SK-N-SH (cell line): ENCODE results near the gene NUAK1. TPM values are rescaled to one million over a fixed set of nuclear protein-coding genes. Genes with fewer than 3 reads are reported as not detected.

ENCODE experiments used
- CTCF ChIA-PET: fragments of 300-600, 350-600 bp; formaldehyde crosslinking; extraction: SDS; loops from one replicate; lab custom pipeline; 2021; lab: Yijun Ruan, JAX
- POLR2A ChIA-PET: fragments of 350-600 bp; sonication (Branson Sonifier 250); formaldehyde crosslinking; extraction: SDS; loops from one replicate; lab custom pipeline; 2020; ENCODE audit warnings: antibody characterized with exemption, inconsistent platforms; lab: Yijun Ruan, JAX
- DNase-seq: peaks from one replicate; pipeline ENCODE4 v3.0.0; 2012
- H2AFZ ChIP-seq: fragments of 200-600 bp; sonication (generic); 2 replicates; pipeline ENCODE4 v1.8.1; 2016; ENCODE audit warnings: antibody characterized with exemption, mild to moderate bottlenecking, low read depth
- H3F3A ChIP-seq: fragments of 200-600 bp; sonication (generic); replicated peaks from 2 replicates; pipeline ENCODE3; 2016; ENCODE audit warnings: antibody characterized with exemption, mild to moderate bottlenecking; ENCODE audit not compliant: insufficient read depth
- H3K27ac ChIP-seq, 2 experiments: fragments of 200-500 bp in 1 of 2; fragments of 200-600 bp in 1 of 2; sonication (Bioruptor generic) in 1 of 2; sonication (generic), shearing (Covaris generic) in 1 of 2; 2 replicates each; pipeline versions ENCODE4 v1.5.1 to v1.6.1; 2014 to 2016; ENCODE audit warnings: low read depth in 2 of 2, inconsistent platforms in 1 of 2, low read length in 1 of 2, mild to moderate bottlenecking in 1 of 2, mixed read lengths in 1 of 2
- H3K27me3 ChIP-seq: fragments of 200-600 bp; sonication (generic), shearing (Covaris generic); 2 replicates; pipeline ENCODE4 v1.6.1; 2016; ENCODE audit warnings: mixed run types; ENCODE audit not compliant: insufficient read depth
- H3K36me3 ChIP-seq, 2 experiments: fragments of 200-500 bp in 1 of 2; fragments of 200-600 bp in 1 of 2; sonication (Bioruptor generic) in 1 of 2; sonication (generic) in 1 of 2; replicated peaks in 1 of 2; 2 replicates each; pipeline versions ENCODE3 to v1.5.1; 2014 to 2016; ENCODE audit warnings: low read length in 1 of 2, mild to moderate bottlenecking in 1 of 2; ENCODE audit not compliant: insufficient read depth in 2 of 2, control insufficient read depth in 1 of 2
- H3K4me1 ChIP-seq, 2 experiments: fragments of 200-500 bp in 1 of 2; fragments of 200-600 bp in 1 of 2; sonication (Bioruptor generic) in 1 of 2; sonication (generic), shearing (Covaris generic) in 1 of 2; 2 replicates each; pipeline versions ENCODE4 v1.5.1 to v1.6.1; 2014 to 2016; ENCODE audit warnings: low read depth in 1 of 2, low read length in 1 of 2, mixed run types in 1 of 2; ENCODE audit not compliant: insufficient read depth in 2 of 2, control insufficient read depth in 1 of 2
- H3K4me2 ChIP-seq: fragments of 200-600 bp; sonication (generic), shearing (Covaris generic); 2 replicates; pipeline ENCODE4 v1.6.1; 2017; ENCODE audit warnings: mixed run types
- H3K4me3 ChIP-seq, 2 experiments: fragments of 200-500 bp in 1 of 2; fragments of 200-600 bp in 1 of 2; sonication (Bioruptor generic) in 1 of 2; sonication (generic), shearing (Covaris generic) in 1 of 2; 2 replicates each; pipeline versions ENCODE4 v1.5.1 to v1.8.1; 2014 to 2016; ENCODE audit warnings: low read depth in 2 of 2, inconsistent platforms in 1 of 2, low read length in 1 of 2, mild to moderate bottlenecking in 1 of 2, mixed read lengths in 1 of 2, moderate library complexity in 1 of 2
- H3K79me2 ChIP-seq: fragments of 200-600 bp; sonication (generic); 2 replicates; pipeline ENCODE4 v1.8.1; 2017; ENCODE audit warnings: mild to moderate bottlenecking; ENCODE audit not compliant: insufficient read depth
- H3K9ac ChIP-seq: fragments of 200-600 bp; sonication (generic); 2 replicates; pipeline ENCODE4 v1.6.1; 2017; ENCODE audit warnings: mixed run types
- H3K9me2 ChIP-seq: fragments of 200-600 bp; sonication (generic); 2 replicates; pipeline ENCODE4 v1.6.1; 2017; ENCODE audit warnings: mixed run types
- H3K9me3 ChIP-seq: fragments of 200-600 bp; sonication (generic); 2 replicates; pipeline ENCODE4 v1.6.1; 2017; ENCODE audit warnings: mixed run types, mild to moderate bottlenecking, moderate library complexity
- H4K20me1 ChIP-seq: fragments of 200-600 bp; sonication (generic); 2 replicates; pipeline ENCODE4 v1.6.1; 2017; ENCODE audit warnings: mild to moderate bottlenecking, mixed run types; ENCODE audit not compliant: insufficient read depth
- CHD2 ChIP-seq: fragments of 150-350 bp; IDR thresholded peaks from 2 replicates; pipeline ENCODE4 v1.6.1; 2018; ENCODE audit warnings: low read length; ENCODE audit not compliant: partially characterized antibody
- ELF1 ChIP-seq: IDR thresholded peaks from 2 replicates; pipeline ENCODE4 v1.4.0; 2012
- EZH2phosphoT487 ChIP-seq: fragments of 200-600 bp; sonication (generic); IDR thresholded peaks from 2 replicates; pipeline ENCODE4 v1.6.1; 2017; ENCODE audit warnings: low read depth, mixed run types, mild to moderate bottlenecking, antibody characterized with exemption, moderate library complexity, borderline replicate concordance
- FOXM1 ChIP-seq: IDR thresholded peaks from 2 replicates; pipeline ENCODE4 v1.4.0; 2012; ENCODE audit warnings: low read depth, mild to moderate bottlenecking
- JUND ChIP-seq: IDR thresholded peaks from 2 replicates; pipeline ENCODE4 v1.4.0; 2012
- MEF2A ChIP-seq: IDR thresholded peaks from 2 replicates; pipeline ENCODE4 v1.4.0; 2012; ENCODE audit warnings: low read depth, borderline replicate concordance
- MXI1 ChIP-seq: IDR thresholded peaks from 2 replicates; pipeline ENCODE4 v1.6.1; 2012; ENCODE audit warnings: mild to moderate bottlenecking, low read depth, low read length, improper control_type of control experiment
- NFIC ChIP-seq: IDR thresholded peaks from 2 replicates; pipeline ENCODE4 v1.4.0; 2012; ENCODE audit warnings: borderline replicate concordance
- RCOR1 ChIP-seq: fragments of 150-350 bp; IDR thresholded peaks from 2 replicates; pipeline ENCODE4 v1.6.1; 2017; ENCODE audit warnings: antibody characterized with exemption, low read length
- RFX5 ChIP-seq: IDR thresholded peaks from 2 replicates; pipeline ENCODE4 v1.6.1; 2012; ENCODE audit warnings: mild to moderate bottlenecking, improper control_type of control experiment, low read length
- SIN3A ChIP-seq: IDR thresholded peaks from 2 replicates; pipeline ENCODE4 v1.6.1; 2012; ENCODE audit warnings: low read depth, mild to moderate bottlenecking, low read length, moderate library complexity, borderline replicate concordance
- SMC3 ChIP-seq: IDR thresholded peaks from 2 replicates; pipeline ENCODE4 v1.6.1; 2012; ENCODE audit warnings: low read depth, low read length, improper control_type of control experiment
- TAF1 ChIP-seq: IDR thresholded peaks from 2 replicates; pipeline ENCODE4 v1.6.1; 2012; ENCODE audit warnings: low read depth, mild to moderate bottlenecking, low read length, moderate library complexity, borderline replicate concordance
- TCF12 ChIP-seq: IDR thresholded peaks from 2 replicates; pipeline ENCODE4 v1.4.0; 2012
- WGBS: methylation state at CpG from one replicate; pipeline ENCODE4 v1.1.6; 2017; ENCODE audit warnings: low lambda C conversion rate; 5-methylcytosine and 5-hydroxymethylcytosine counted together
- polyA plus RNA-seq, 3 experiments: library from polyadenylated mRNA; depleted of rRNA; stranded (reverse); fragments of >200 nt; gene quantifications; 2 replicates each; pipeline ENCODE4 v1.2.3, GENCODE V29; 2012
- TF ChIP-seq, protein P1 (sequence below): fragments of 150-350 bp; IDR thresholded peaks from 2 replicates; pipeline ENCODE4 v1.6.1; 2016; ENCODE audit warnings: mild to moderate bottlenecking, low read depth, low read length
- TF ChIP-seq, protein P2 (sequence below): IDR thresholded peaks from 2 replicates; pipeline ENCODE4 v1.4.0; 2012; ENCODE audit warnings: low read depth
- TF ChIP-seq, protein P3 (sequence below): IDR thresholded peaks from 2 replicates; pipeline ENCODE4 v1.4.0; 2012; ENCODE audit warnings: low read depth, borderline replicate concordance
- TF ChIP-seq, protein P4 (sequence below): IDR thresholded peaks from 2 replicates; pipeline ENCODE4; 2012
- TF ChIP-seq, protein P5 (sequence below): fragments of 150-350 bp; IDR thresholded peaks from 2 replicates; pipeline ENCODE4 v1.6.1; 2017; ENCODE audit warnings: antibody characterized with exemption, low read length, low read depth, borderline replicate concordance
- TF ChIP-seq, protein P6 (sequence below): fragments of 200-600 bp; sonication (generic); IDR thresholded peaks from 2 replicates; pipeline ENCODE4 v1.6.1; 2017; ENCODE audit warnings: antibody characterized with exemption, mild to moderate bottlenecking, moderate library complexity

NUAK1 gene
- polyA plus RNA-seq, 1 of the 3 experiments (the other 2 are of a cell fraction): 8.1 TPM

DNA sequence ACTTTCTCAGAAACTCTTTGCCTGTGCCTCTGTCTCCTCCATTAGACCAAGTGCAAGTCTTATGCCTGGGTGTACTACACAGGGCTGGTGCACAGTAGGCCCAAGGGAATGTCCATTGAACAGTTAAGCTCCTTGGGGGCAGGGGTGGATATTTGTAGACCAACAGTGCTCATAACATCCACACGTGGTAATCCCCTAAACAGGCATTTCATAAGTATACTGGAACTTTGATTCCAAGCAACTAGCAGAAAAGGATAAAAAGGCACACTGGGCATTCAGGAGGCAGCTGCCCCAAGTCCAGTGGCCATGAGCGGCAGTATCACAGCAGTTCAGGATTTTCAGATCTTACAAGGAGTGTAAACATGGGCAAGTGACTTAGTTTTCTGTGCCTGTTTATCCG, 16.8 kb downstream of the NUAK1 start (continued):
- TF ChIP-seq, protein P1, sequence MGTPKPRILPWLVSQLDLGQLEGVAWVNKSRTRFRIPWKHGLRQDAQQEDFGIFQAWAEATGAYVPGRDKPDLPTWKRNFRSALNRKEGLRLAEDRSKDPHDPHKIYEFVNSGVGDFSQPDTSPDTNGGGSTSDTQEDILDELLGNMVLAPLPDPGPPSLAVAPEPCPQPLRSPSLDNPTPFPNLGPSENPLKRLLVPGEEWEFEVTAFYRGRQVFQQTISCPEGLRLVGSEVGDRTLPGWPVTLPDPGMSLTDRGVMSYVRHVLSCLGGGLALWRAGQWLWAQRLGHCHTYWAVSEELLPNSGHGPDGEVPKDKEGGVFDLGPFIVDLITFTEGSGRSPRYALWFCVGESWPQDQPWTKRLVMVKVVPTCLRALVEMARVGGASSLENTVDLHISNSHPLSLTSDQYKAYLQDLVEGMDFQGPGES: no peak
- TF ChIP-seq, protein P2, sequence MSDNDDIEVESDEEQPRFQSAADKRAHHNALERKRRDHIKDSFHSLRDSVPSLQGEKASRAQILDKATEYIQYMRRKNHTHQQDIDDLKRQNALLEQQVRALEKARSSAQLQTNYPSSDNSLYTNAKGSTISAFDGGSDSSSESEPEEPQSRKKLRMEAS: no peak
- TF ChIP-seq SIN3A: no peak
- no peak for TF ChIP-seq FOXM1
- no peak for TF ChIP-seq TCF12
- no peak for TF ChIP-seq MXI1
- TF ChIP-seq, protein P3, sequence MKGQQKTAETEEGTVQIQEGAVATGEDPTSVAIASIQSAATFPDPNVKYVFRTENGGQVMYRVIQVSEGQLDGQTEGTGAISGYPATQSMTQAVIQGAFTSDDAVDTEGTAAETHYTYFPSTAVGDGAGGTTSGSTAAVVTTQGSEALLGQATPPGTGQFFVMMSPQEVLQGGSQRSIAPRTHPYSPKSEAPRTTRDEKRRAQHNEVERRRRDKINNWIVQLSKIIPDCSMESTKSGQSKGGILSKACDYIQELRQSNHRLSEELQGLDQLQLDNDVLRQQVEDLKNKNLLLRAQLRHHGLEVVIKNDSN: no peak
- TF ChIP-seq, all 33 proteins: peak for 0

DNA sequence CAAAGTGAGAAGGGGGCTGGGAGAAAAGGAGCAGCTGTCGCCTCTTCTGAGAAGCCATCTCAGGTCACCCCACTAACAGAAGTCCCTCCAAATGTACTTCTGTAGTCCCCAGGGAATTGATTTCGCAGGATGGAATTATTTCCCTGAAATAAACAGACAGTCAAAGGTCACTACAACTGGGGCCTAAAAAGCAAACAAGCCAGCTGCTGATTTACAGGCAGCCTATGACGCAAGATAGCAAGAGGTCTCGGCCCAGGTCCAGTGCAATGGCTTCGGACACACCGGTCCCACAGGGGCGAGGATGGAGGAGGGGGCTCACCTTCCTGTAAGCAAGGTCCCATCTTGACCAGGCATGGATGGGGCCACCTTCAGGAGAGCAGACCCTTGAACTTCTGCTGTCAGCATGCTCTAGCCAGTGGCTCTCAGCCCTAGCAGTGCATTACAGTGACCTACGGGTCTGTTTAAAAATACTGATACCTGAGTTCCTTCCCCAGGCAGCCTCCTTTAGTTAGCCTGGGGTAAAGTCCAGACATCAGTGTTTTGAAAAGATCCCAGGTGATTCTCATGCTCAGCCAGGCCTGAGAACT, 18.1 kb downstream of the NUAK1 start:
- TF ChIP-seq CHD2 (no peak), TCF12 (no peak)
- TF ChIP-seq, protein P4, sequence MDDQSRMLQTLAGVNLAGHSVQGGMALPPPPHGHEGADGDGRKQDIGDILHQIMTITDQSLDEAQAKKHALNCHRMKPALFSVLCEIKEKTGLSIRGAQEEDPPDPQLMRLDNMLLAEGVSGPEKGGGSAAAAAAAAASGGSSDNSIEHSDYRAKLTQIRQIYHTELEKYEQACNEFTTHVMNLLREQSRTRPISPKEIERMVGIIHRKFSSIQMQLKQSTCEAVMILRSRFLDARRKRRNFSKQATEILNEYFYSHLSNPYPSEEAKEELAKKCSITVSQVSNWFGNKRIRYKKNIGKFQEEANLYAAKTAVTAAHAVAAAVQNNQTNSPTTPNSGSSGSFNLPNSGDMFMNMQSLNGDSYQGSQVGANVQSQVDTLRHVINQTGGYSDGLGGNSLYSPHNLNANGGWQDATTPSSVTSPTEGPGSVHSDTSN: no peak
- TF ChIP-seq, all 33 proteins: peak for 0
- Histone ChIP-seq H4K20me1 (peaks cover 97% of the 10 kb centered on the region), H3K4me2 (no peak overlapping the region), H3K36me3 (peaks cover 0 to 5% of the 10 kb centered on the region in 2 experiments), H3K4me1 (no peaks in the 10 kb centered on the region), H3K27ac (no peak overlapping the region), H3K4me3 (no peak overlapping the region), H3K9me3 (no peaks in the 10 kb centered on the region), H3K79me2 (peaks cover 100% of the 10 kb centered on the region), H3K27me3 (no peaks in the 10 kb centered on the region), H3K9ac (no peak overlapping the region), H3F3A (no peaks in the 10 kb centered on the region), H2AFZ (no peak overlapping the region), H3K9me2 (no peaks in the 10 kb centered on the region)
- ChIA-PET POLR2A (no interaction called here), CTCF (no interaction called here)
- 79% methylated on average over 8 of the region's 8 CpGs for WGBS
- no peak for DNase-seq

DNA sequence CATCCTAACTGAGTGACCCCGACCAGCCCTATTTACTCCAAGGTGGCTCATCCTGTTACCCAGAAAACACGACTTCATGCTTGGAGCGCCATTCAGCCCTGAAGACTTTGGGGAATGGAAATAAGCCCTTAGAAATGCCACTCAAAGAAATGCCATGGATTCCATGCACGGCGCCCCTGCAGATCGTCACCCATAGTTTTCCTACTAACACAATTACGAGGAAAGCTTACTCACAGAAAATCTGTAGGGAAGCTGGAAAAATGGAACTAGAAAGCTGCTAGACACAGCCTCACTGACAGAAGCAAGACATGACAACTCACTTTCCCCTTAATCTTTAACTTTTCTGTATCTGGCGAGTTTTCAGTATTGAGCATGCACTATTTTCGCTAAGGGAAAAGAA, 19.5 kb downstream of the NUAK1 start:
- WGBS: 84% methylated on average over 9 of the region's 9 CpGs
- Histone ChIP-seq H3K27me3 (no peaks in the 10 kb centered on the region), H3F3A (peaks cover 5% of the 10 kb centered on the region), H3K9me2 (no peaks in the 10 kb centered on the region), H3K36me3 (peaks cover 0 to 5% of the 10 kb centered on the region in 2 experiments), H3K9me3 (no peaks in the 10 kb centered on the region), H4K20me1 (peaks cover 99% of the 10 kb centered on the region), H3K9ac (no peak overlapping the region), H3K4me3 (no peak overlapping the region), H2AFZ (no peak overlapping the region), H3K4me1 (peaks cover 0 to 12% of the 10 kb centered on the region in 2 experiments; a peak in 2 of 4 replicates), H3K79me2 (peaks cover 100% of the 10 kb centered on the region), H3K27ac (no peak overlapping the region), H3K4me2 (no peak overlapping the region)
- POLR2A ChIA-PET: no interaction called here
- no peak for DNase-seq
- CTCF ChIA-PET: interaction anchor here (5.4 kb wide), 1 partner anchor 17 kb away, joined by 33 read pairs; no protein-coding TSS in a partner anchor
- TF ChIP-seq TAF1: no peak
- no peak for TF ChIP-seq NFIC
- TF ChIP-seq CHD2: no peak
- no peak for TF ChIP-seq RFX5
- TF ChIP-seq ELF1: no peak
- no peak for TF ChIP-seq JUND
- TF ChIP-seq MXI1: no peak
- TF ChIP-seq, protein P5, sequence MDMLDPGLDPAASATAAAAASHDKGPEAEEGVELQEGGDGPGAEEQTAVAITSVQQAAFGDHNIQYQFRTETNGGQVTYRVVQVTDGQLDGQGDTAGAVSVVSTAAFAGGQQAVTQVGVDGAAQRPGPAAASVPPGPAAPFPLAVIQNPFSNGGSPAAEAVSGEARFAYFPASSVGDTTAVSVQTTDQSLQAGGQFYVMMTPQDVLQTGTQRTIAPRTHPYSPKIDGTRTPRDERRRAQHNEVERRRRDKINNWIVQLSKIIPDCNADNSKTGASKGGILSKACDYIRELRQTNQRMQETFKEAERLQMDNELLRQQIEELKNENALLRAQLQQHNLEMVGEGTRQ: no peak
- TF ChIP-seq TCF12: no peak
- TF ChIP-seq FOXM1: no peak
- no peak for TF ChIP-seq EZH2phosphoT487
- TF ChIP-seq SMC3: no peak
- TF ChIP-seq RCOR1: no peak
- TF ChIP-seq, protein P6, sequence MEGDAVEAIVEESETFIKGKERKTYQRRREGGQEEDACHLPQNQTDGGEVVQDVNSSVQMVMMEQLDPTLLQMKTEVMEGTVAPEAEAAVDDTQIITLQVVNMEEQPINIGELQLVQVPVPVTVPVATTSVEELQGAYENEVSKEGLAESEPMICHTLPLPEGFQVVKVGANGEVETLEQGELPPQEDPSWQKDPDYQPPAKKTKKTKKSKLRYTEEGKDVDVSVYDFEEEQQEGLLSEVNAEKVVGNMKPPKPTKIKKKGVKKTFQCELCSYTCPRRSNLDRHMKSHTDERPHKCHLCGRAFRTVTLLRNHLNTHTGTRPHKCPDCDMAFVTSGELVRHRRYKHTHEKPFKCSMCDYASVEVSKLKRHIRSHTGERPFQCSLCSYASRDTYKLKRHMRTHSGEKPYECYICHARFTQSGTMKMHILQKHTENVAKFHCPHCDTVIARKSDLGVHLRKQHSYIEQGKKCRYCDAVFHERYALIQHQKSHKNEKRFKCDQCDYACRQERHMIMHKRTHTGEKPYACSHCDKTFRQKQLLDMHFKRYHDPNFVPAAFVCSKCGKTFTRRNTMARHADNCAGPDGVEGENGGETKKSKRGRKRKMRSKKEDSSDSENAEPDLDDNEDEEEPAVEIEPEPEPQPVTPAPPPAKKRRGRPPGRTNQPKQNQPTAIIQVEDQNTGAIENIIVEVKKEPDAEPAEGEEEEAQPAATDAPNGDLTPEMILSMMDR: no peak
- no peak for TF ChIP-seq MEF2A
- no peak for TF ChIP-seq SIN3A
